Loucy (cell line): ENCODE results near the gene SMIM38.

Experiments used
- CTCF ChIP-seq: fragments of 200-600 bp; sonication (generic); conservative IDR thresholded peaks from 2 replicates; pipeline ENCODE4 v1.5.1; 2014; ENCODE audit warnings: mild to moderate bottlenecking, antibody characterized with exemption, low read length
- EZH2phosphoT487 ChIP-seq: fragments of 200-600 bp; IDR thresholded peaks from 2 replicates; pipeline ENCODE4 v1.6.1; 2018; ENCODE audit warnings: antibody characterized with exemption, mild to moderate bottlenecking, moderate library complexity, borderline replicate concordance

DNA sequence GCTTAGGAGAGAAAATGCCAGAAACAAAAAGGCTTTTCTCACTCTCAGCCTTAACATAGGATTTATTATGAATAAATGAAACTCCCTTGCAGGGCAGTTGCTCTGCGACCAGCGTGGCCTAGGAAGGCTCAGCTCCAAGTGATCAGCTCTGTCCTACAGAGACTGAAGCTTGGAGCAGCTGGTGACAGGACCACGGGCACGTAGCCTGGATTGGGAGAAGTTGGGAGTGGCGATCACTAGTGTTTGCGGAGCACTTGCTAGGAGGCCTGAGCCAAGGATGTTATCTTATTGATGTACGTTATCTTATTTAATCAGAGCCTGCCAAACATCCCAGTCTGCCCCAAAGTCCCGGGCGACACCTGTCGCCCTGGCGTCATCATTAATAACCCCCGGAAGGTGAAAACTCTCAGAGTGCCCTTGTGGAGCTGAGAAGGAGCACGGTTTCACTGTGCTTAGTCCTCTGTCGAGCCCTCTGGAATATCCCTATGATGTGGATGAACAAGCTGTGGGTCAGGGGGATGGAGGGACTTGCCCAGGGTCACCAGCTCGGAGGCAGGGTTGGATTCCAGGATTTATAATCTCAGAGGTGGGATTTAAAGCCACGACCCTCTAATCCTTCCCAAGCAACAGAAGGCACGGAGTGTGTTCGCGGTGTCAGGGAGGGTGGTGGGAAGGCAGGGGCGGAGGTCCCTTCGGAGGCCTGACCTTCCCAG, 40.8 kb upstream of the SMIM38 start:
- no peak for TF ChIP-seq CTCF
- no peak for TF ChIP-seq EZH2phosphoT487
